ENCODE data around the gene ZBTB43.

GRCh38 chr9:126818482-126818881 is 13.6 kb downstream of the ZBTB43 start:
- no peak for TF ChIP-seq CTCF (IDR thresholded peaks at IDR 0.05; ENCODE audit: borderline replicate concordance, extremely low read depth, low read length, poor library complexity, severe bottlenecking)
- no peak for TF ChIP-seq EZH2 (IDR thresholded peaks at IDR 0.05; ENCODE audit: borderline replicate concordance, low read depth, low read length, severe bottlenecking)
